HEK293 (cell line): ENCODE data around the gene HPSE.

ENCODE experiments used
- BCL11A ChIP-seq: fragments of 450-650 bp; formaldehyde crosslinking; IDR thresholded peaks from 2 replicates; pipeline ENCODE4 v1.5.1; 2016; ENCODE audit warnings: low read depth, missing biosample characterization, missing genetic modification characterization
- BCL6B ChIP-seq: fragments of 450-650 bp; formaldehyde crosslinking; IDR thresholded peaks from 2 replicates; pipeline ENCODE4 v1.5.1; 2017; ENCODE audit warnings: missing biosample characterization, missing genetic modification characterization
- IKZF3 ChIP-seq: fragments of 450-650 bp; IDR thresholded peaks from 2 replicates; pipeline ENCODE4 v1.5.0; 2018; ENCODE audit warnings: missing biosample characterization, mild to moderate bottlenecking, missing genetic modification characterization, moderate library complexity
- INSM2 ChIP-seq: fragments of 450-650 bp; formaldehyde crosslinking; IDR thresholded peaks from 2 replicates; pipeline ENCODE4 v1.5.1; 2016; ENCODE audit warnings: missing biosample characterization, missing genetic modification characterization
- KLF1 ChIP-seq: fragments of 450-650 bp; formaldehyde crosslinking; IDR thresholded peaks from 2 replicates; pipeline ENCODE4 v1.5.1; 2016; ENCODE audit warnings: missing biosample characterization, missing genetic modification characterization
- KLF8 ChIP-seq: fragments of 450-650 bp; formaldehyde crosslinking; IDR thresholded peaks from 2 replicates; pipeline ENCODE4 v1.5.1; 2016; ENCODE audit warnings: missing biosample characterization, missing genetic modification characterization
- PRDM10 ChIP-seq: fragments of 450-650 bp; formaldehyde crosslinking; IDR thresholded peaks from 2 replicates; pipeline ENCODE4 v1.5.1; 2016; ENCODE audit warnings: missing biosample characterization, missing genetic modification characterization
- ZBTB10 ChIP-seq: fragments of 450-650 bp; formaldehyde crosslinking; IDR thresholded peaks from 2 replicates; pipeline ENCODE4 v1.5.1; 2016; ENCODE audit warnings: missing biosample characterization, missing genetic modification characterization
- ZBTB44 ChIP-seq: fragments of 450-650 bp; IDR thresholded peaks from 2 replicates; pipeline ENCODE4 v1.5.1; 2018; ENCODE audit warnings: missing biosample characterization, mild to moderate bottlenecking, missing genetic modification characterization
- ZBTB6 ChIP-seq: fragments of 450-650 bp; formaldehyde crosslinking; IDR thresholded peaks from 2 replicates; pipeline ENCODE4 v1.5.1; 2017; ENCODE audit warnings: missing biosample characterization, missing genetic modification characterization
- ZBTB7A ChIP-seq: fragments of 450-650 bp; formaldehyde crosslinking; IDR thresholded peaks from 2 replicates; pipeline ENCODE4 v1.5.1; 2016; ENCODE audit warnings: low read depth, missing biosample characterization, missing genetic modification characterization
- ZNF112 ChIP-seq: fragments of 450-650 bp; formaldehyde crosslinking; IDR thresholded peaks from 2 replicates; pipeline ENCODE4 v1.5.0; 2017; ENCODE audit warnings: missing biosample characterization, missing genetic modification characterization
- ZNF114 ChIP-seq: fragments of 450-650 bp; formaldehyde crosslinking; IDR thresholded peaks from 2 replicates; pipeline ENCODE4 v1.5.0; 2017; ENCODE audit warnings: missing biosample characterization, missing genetic modification characterization
- ZNF132 ChIP-seq: fragments of 450-650 bp; formaldehyde crosslinking; IDR thresholded peaks from 2 replicates; pipeline ENCODE4 v1.5.1; 2017; ENCODE audit warnings: missing biosample characterization, missing genetic modification characterization, borderline replicate concordance
- ZNF146 ChIP-seq: fragments of 450-650 bp; formaldehyde crosslinking; IDR thresholded peaks from 2 replicates; pipeline ENCODE4 v1.5.1; 2016; ENCODE audit warnings: missing biosample characterization, missing genetic modification characterization
- ZNF169 ChIP-seq: fragments of 450-650 bp; formaldehyde crosslinking; IDR thresholded peaks from 2 replicates; pipeline ENCODE4 v1.5.1; 2016; ENCODE audit warnings: missing biosample characterization, missing genetic modification characterization
- ZNF292 ChIP-seq: fragments of 450-650 bp; formaldehyde crosslinking; IDR thresholded peaks from 2 replicates; pipeline ENCODE4 v1.5.1; 2016; ENCODE audit warnings: low read depth, missing biosample characterization, missing genetic modification characterization, borderline replicate concordance
- ZNF350 ChIP-seq: fragments of 450-650 bp; formaldehyde crosslinking; IDR thresholded peaks from 2 replicates; pipeline ENCODE4 v1.5.0; 2017; ENCODE audit warnings: missing biosample characterization, mild to moderate bottlenecking, missing genetic modification characterization
- ZNF404 ChIP-seq: fragments of 450-650 bp; formaldehyde crosslinking; IDR thresholded peaks from 2 replicates; pipeline ENCODE4 v1.5.1; 2017; ENCODE audit warnings: missing biosample characterization, missing genetic modification characterization
- ZNF426 ChIP-seq: fragments of 450-650 bp; formaldehyde crosslinking; IDR thresholded peaks from 2 replicates; pipeline ENCODE4 v1.5.1; 2017; ENCODE audit warnings: missing biosample characterization, missing genetic modification characterization, mild to moderate bottlenecking, inconsistent platforms, moderate library complexity
- ZNF433 ChIP-seq: fragments of 450-650 bp; formaldehyde crosslinking; IDR thresholded peaks from 2 replicates; pipeline ENCODE4 v1.5.1; 2016; ENCODE audit warnings: missing biosample characterization, missing genetic modification characterization, low read depth
- ZNF530 ChIP-seq: fragments of 450-650 bp; formaldehyde crosslinking; IDR thresholded peaks from 2 replicates; pipeline ENCODE4 v1.5.1; 2016; ENCODE audit warnings: low read depth, missing biosample characterization, missing genetic modification characterization
- ZNF639 ChIP-seq: fragments of 450-650 bp; formaldehyde crosslinking; IDR thresholded peaks from 2 replicates; pipeline ENCODE4 v1.5.1; 2016; ENCODE audit warnings: missing biosample characterization, missing genetic modification characterization
- ZNF701 ChIP-seq: fragments of 450-650 bp; formaldehyde crosslinking; IDR thresholded peaks from 2 replicates; pipeline ENCODE4 v1.5.1; 2016; ENCODE audit warnings: missing biosample characterization, missing genetic modification characterization
- ZNF707 ChIP-seq: fragments of 450-650 bp; formaldehyde crosslinking; IDR thresholded peaks from 2 replicates; pipeline ENCODE4 v1.5.1; 2016; ENCODE audit warnings: missing biosample characterization, missing genetic modification characterization
- ZNF830 ChIP-seq: fragments of 450-650 bp; IDR thresholded peaks from 2 replicates; pipeline ENCODE4 v1.5.0; 2018; ENCODE audit warnings: missing biosample characterization, missing genetic modification characterization, low read depth, mild to moderate bottlenecking, moderate library complexity

Gene HPSE

GRCh38 chr4:83334425-83335241, at the start of gene HPSE (continued):
- TF ChIP-seq ZBTB6 (tag by site-specific recombination) (peak; percentile 80), ZNF146 (tag by site-specific recombination) (no peak), ZNF530 (tag by site-specific recombination) (no peak), ZNF707 (no peak), ZNF639 (no peak), ZBTB44 (tag by site-specific recombination) (no peak), ZNF132 (tag by site-specific recombination) (no peak), ZBTB7A (no peak), ZNF114 (tag by site-specific recombination) (no peak), ZNF169 (tag by site-specific recombination) (no peak), ZBTB10 (tag by site-specific recombination) (peak; percentile 45; the same call in 1 of the 2 replicates), ZNF292 (no peak), IKZF3 (peak; percentile 81), BCL6B (tag by site-specific recombination) (no peak), ZNF433 (no peak), PRDM10 (peak; percentile 57; the same call in 1 of the 2 replicates), KLF8 (tag by site-specific recombination) (peak; percentile 92), ZNF404 (tag by site-specific recombination) (no peak), ZNF426 (tag by site-specific recombination) (no peak), ZNF350 (tag by site-specific recombination) (no peak), ZNF112 (tag by site-specific recombination) (no peak), ZNF701 (tag by site-specific recombination) (no peak), KLF1 (peak; percentile 91), ZNF830 (tag by site-specific recombination) (no peak), BCL11A (tag by site-specific recombination) (no peak), INSM2 (tag by site-specific recombination) (no peak)
